HG02884 (cell line): Measurements from ENCODE around the gene OTOP1.
"Not testable (repeated sequence)": the region's sequence is repeated elsewhere in the genome, so short reads cannot be mapped to it uniquely, and the experiment has no call there.

ENCODE experiments used
- ATAC-seq: cut with Tn5 transposase; IDR thresholded peaks from one replicate; pipeline ENCODE4 v1.9.1; 2021; ENCODE audit warnings: mild to moderate bottlenecking, moderate library complexity; ENCODE audit not compliant: unreplicated experiment

The OTOP1 gene

GRCh38 chr4:4239551-4239950 lies 12.8 kb upstream of the OTOP1 start:
- not testable (repeated sequence) for ATAC-seq

- no peak for ATAC-seq
These were observed 6.9 kb upstream of the OTOP1 start for GRCh38 chr4:4233610-4234009.

GRCh38 chr4:4228356-4228668 lies 1.6 kb upstream of the OTOP1 start:
- no peak for ATAC-seq

GRCh38 chr4:4227510-4228355 lies 1.0 kb upstream of the OTOP1 start:
- no peak for ATAC-seq

GRCh38 chr4:4225915-4226605 lies 669 bp downstream of the OTOP1 start:
- ATAC-seq, result no peak

- no peak for ATAC-seq
These were observed 9.6 kb downstream of the OTOP1 start for GRCh38 chr4:4217113-4217512.

GRCh38 chr4:4216648-4217047 lies 10.1 kb downstream of the OTOP1 start:
- ATAC-seq, result no peak

GRCh38 chr4:4213674-4214073 lies 13.1 kb downstream of the OTOP1 start:
- ATAC-seq, result not testable (repeated sequence)

GRCh38 chr4:4206204-4206603 lies 20.5 kb downstream of the OTOP1 start:
- ATAC-seq, result no peak

- ATAC-seq, result no peak
These were observed 22.4 kb downstream of the OTOP1 start for GRCh38 chr4:4204401-4204745.

GRCh38 chr4:4203688-4204400 lies 22.9 kb downstream of the OTOP1 start:
- ATAC-seq, result no peak

- ATAC-seq, result no peak
These were observed 24.2 kb downstream of the OTOP1 start for GRCh38 chr4:4202510-4202909.

- ATAC-seq, result no peak
These were observed 26.1 kb downstream of the OTOP1 start for GRCh38 chr4:4200624-4201023.

- no peak for ATAC-seq
These were observed 31.4 kb downstream of the OTOP1 start for GRCh38 chr4:4195354-4195753.

- ATAC-seq, result not testable (repeated sequence)
These were observed 38.2 kb downstream of the OTOP1 start for GRCh38 chr4:4188557-4188956.

- no peak for ATAC-seq
These were observed 41.2 kb downstream of the OTOP1 start for GRCh38 chr4:4185528-4185927.

- ATAC-seq, result no peak
These were observed 43.7 kb downstream of the OTOP1 start for GRCh38 chr4:4182835-4183568.

GRCh38 chr4:4170596-4171150 lies 56.1 kb downstream of the OTOP1 start:
- no peak for ATAC-seq

- ATAC-seq, result not testable (repeated sequence)
These were observed 58.5 kb downstream of the OTOP1 start for GRCh38 chr4:4167981-4168780.

GRCh38 chr4:4166986-4167385 lies 59.7 kb downstream of the OTOP1 start:
- ATAC-seq, result not testable (repeated sequence)
